HEK293 (cell line): Measurements from ENCODE around the gene NELL1.

Experiments used
- CTCF ChIA-PET: fragments of 350-600 bp; formaldehyde crosslinking; extraction: SDS; loops from one replicate; lab custom pipeline; 2021; ENCODE audit warnings: antibody characterized with exemption; lab: Yijun Ruan, JAX
- POLR2A ChIA-PET: fragments of 300-600 bp; formaldehyde crosslinking; extraction: SDS; loops from one replicate; lab custom pipeline; 2020; ENCODE audit warnings: antibody characterized with exemption, inconsistent platforms; lab: Yijun Ruan, JAX
- H3K27ac ChIP-seq: fragments of 200-500 bp; sonication (Bioruptor generic); 2 replicates; pipeline ENCODE4 v1.5.1; 2014; ENCODE audit warnings: low read depth, low read length, control low read depth, inconsistent platforms; ENCODE audit errors: extremely low read depth
- H3K36me3 ChIP-seq, 2 experiments: fragments of 200-500 bp in 1 of 2; sonication (Bioruptor generic) in 1 of 2; 1 replicate in 1 of 2; 2 replicates in 1 of 2; pipeline ENCODE4 v1.5.1; 2014 to 2017; ENCODE audit warnings: inconsistent platforms in 2 of 2, low read length in 2 of 2; ENCODE audit not compliant: control insufficient read depth in 2 of 2, insufficient read depth in 1 of 2
- H3K4me1 ChIP-seq: fragments of 200-500 bp; sonication (Bioruptor generic); 2 replicates; pipeline ENCODE4 v1.5.1; 2014; ENCODE audit warnings: mild to moderate bottlenecking, low read length, inconsistent platforms; ENCODE audit not compliant: control insufficient read depth, insufficient read depth
- H3K4me3 ChIP-seq: 2 replicates; pipeline ENCODE4 v1.5.1; 2011; ENCODE audit warnings: low read depth, mild to moderate bottlenecking, control low read depth, low read length, moderate library complexity
- H3K9me3 ChIP-seq: fragments of 200-500 bp; sonication (Bioruptor generic); 2 replicates; pipeline ENCODE4 v1.5.1; 2014; ENCODE audit warnings: low read depth, low read length, inconsistent platforms; ENCODE audit not compliant: control insufficient read depth, insufficient read depth
- GFI1B ChIP-seq: fragments of 450-650 bp; formaldehyde crosslinking; IDR thresholded peaks from 2 replicates; pipeline ENCODE4 v1.5.1; 2016; ENCODE audit warnings: missing biosample characterization, missing genetic modification characterization
- KLF16 ChIP-seq: fragments of 450-650 bp; formaldehyde crosslinking; IDR thresholded peaks from 2 replicates; pipeline ENCODE4 v1.5.1; 2017; ENCODE audit warnings: missing biosample characterization, missing genetic modification characterization
- KLF9 ChIP-seq: fragments of 450-650 bp; formaldehyde crosslinking; IDR thresholded peaks from 2 replicates; pipeline ENCODE4 v1.5.1; 2016; ENCODE audit warnings: missing biosample characterization, missing genetic modification characterization, low read depth
- PRDM1 ChIP-seq: fragments of 450-650 bp; formaldehyde crosslinking; IDR thresholded peaks from 2 replicates; pipeline ENCODE4; 2016; ENCODE audit warnings: missing biosample characterization, missing genetic modification characterization
- TRIM28 ChIP-seq: IDR thresholded peaks from 2 replicates; pipeline ENCODE4 v1.6.1; 2011; ENCODE audit warnings: low read length, control low read depth, borderline replicate concordance
- YY2 ChIP-seq: fragments of 450-650 bp; formaldehyde crosslinking; IDR thresholded peaks from 2 replicates; pipeline ENCODE4 v1.5.1; 2016; ENCODE audit warnings: missing biosample characterization, missing genetic modification characterization
- ZBTB7A ChIP-seq: fragments of 450-650 bp; formaldehyde crosslinking; IDR thresholded peaks from 2 replicates; pipeline ENCODE4 v1.5.1; 2016; ENCODE audit warnings: low read depth, missing biosample characterization, missing genetic modification characterization
- ZNF121 ChIP-seq: fragments of 450-650 bp; formaldehyde crosslinking; IDR thresholded peaks from 2 replicates; pipeline ENCODE4 v1.5.1; 2016; ENCODE audit warnings: missing biosample characterization, missing genetic modification characterization
- ZNF202 ChIP-seq: fragments of 450-650 bp; formaldehyde crosslinking; IDR thresholded peaks from 2 replicates; pipeline ENCODE4 v1.5.1; 2016; ENCODE audit warnings: missing biosample characterization, missing genetic modification characterization, borderline replicate concordance
- ZNF302 ChIP-seq: fragments of 450-650 bp; formaldehyde crosslinking; IDR thresholded peaks from 2 replicates; pipeline ENCODE4 v1.5.1; 2016; ENCODE audit warnings: missing biosample characterization, missing genetic modification characterization, low read depth
- ZNF548 ChIP-seq: fragments of 450-650 bp; formaldehyde crosslinking; IDR thresholded peaks from 2 replicates; pipeline ENCODE4 v1.5.1; 2016; ENCODE audit warnings: missing biosample characterization, missing genetic modification characterization
- ZNF555 ChIP-seq: fragments of 450-650 bp; formaldehyde crosslinking; conservative IDR thresholded peaks from 2 replicates; pipeline ENCODE4 v1.5.1; 2017; ENCODE audit warnings: missing biosample characterization, mild to moderate bottlenecking, missing genetic modification characterization, inconsistent platforms
- ZNF560 ChIP-seq: fragments of 450-650 bp; formaldehyde crosslinking; IDR thresholded peaks from 2 replicates; pipeline ENCODE4 v1.5.1; 2017; ENCODE audit warnings: missing biosample characterization, missing genetic modification characterization, borderline replicate concordance
- ZNF610 ChIP-seq: fragments of 450-650 bp; formaldehyde crosslinking; IDR thresholded peaks from 2 replicates; pipeline ENCODE4 v1.5.1; 2016; ENCODE audit warnings: missing biosample characterization, missing genetic modification characterization, borderline replicate concordance
- ZNF624 ChIP-seq: fragments of 450-650 bp; formaldehyde crosslinking; IDR thresholded peaks from 2 replicates; pipeline ENCODE4 v1.5.1; 2017; ENCODE audit warnings: missing biosample characterization, missing genetic modification characterization
- ZNF677 ChIP-seq: fragments of 450-650 bp; IDR thresholded peaks from 2 replicates; pipeline ENCODE4 v1.5.0; 2018; ENCODE audit warnings: missing biosample characterization, mild to moderate bottlenecking, missing genetic modification characterization, moderate library complexity
- ZNF776 ChIP-seq: fragments of 450-650 bp; formaldehyde crosslinking; IDR thresholded peaks from 2 replicates; pipeline ENCODE4 v1.5.0; 2017; ENCODE audit warnings: missing biosample characterization, missing genetic modification characterization, borderline replicate concordance
- ZNF830 ChIP-seq: fragments of 450-650 bp; IDR thresholded peaks from 2 replicates; pipeline ENCODE4 v1.5.0; 2018; ENCODE audit warnings: missing biosample characterization, missing genetic modification characterization, low read depth, mild to moderate bottlenecking, moderate library complexity
- ZNF843 ChIP-seq: fragments of 450-650 bp; formaldehyde crosslinking; IDR thresholded peaks from 2 replicates; pipeline ENCODE4 v1.5.1; 2016; ENCODE audit warnings: missing biosample characterization, missing genetic modification characterization
- TF ChIP-seq, protein P1 (sequence below): fragments of 450-650 bp; IDR thresholded peaks from 2 replicates; pipeline ENCODE4 v1.5.1; 2018; ENCODE audit warnings: missing biosample characterization, mild to moderate bottlenecking, missing genetic modification characterization
- TF ChIP-seq, protein P2 (sequence below): fragments of 450-650 bp; formaldehyde crosslinking; IDR thresholded peaks from 2 replicates; pipeline ENCODE4 v1.5.1; 2016; ENCODE audit warnings: missing biosample characterization, missing genetic modification characterization
- TF ChIP-seq, protein P3 (sequence below): fragments of 450-650 bp; formaldehyde crosslinking; IDR thresholded peaks from 2 replicates; pipeline ENCODE4 v1.5.1; 2016; ENCODE audit warnings: missing biosample characterization, missing genetic modification characterization
- TF ChIP-seq, protein P4 (sequence below): fragments of 450-650 bp; formaldehyde crosslinking; IDR thresholded peaks from 2 replicates; pipeline ENCODE4 v1.5.1; 2016; ENCODE audit warnings: missing biosample characterization, missing genetic modification characterization

NELL1 gene

DNA sequence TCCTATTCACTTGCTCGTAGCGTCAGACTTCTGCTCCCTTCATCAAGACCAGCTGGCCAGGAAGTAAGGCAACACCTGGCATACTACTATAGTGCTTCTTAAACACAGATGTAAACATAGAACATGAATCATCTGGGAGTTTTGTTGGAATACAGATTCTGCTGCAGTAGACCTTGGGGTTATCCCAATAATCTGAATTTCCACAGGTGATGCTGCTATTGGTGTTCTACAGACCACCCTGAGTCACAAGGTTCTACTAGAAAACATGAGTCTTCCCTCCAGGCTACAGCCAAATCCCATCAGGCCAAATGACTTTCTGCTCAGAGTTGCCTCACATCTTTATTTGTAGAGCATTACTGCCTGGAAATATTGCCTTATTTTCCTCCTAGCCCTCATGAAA lies 175.2 kb downstream of the NELL1 start:
- ChIA-PET CTCF (no interaction called here), POLR2A (no interaction called here)
- no peaks in the 10 kb centered on the region for H3K9me3 ChIP-seq
- H3K4me3 ChIP-seq: no peak overlapping the region
- no peaks in the 10 kb centered on the region for H3K36me3 ChIP-seq
- no peak overlapping the region for H3K27ac ChIP-seq
- no peak for TF ChIP-seq ZNF302 (tag by site-specific recombination)
- no peak for TF ChIP-seq ZNF610
- TF ChIP-seq ZNF560 (tag by site-specific recombination): no peak
- TF ChIP-seq GFI1B (tag by site-specific recombination): no peak
- TF ChIP-seq, protein P1, sequence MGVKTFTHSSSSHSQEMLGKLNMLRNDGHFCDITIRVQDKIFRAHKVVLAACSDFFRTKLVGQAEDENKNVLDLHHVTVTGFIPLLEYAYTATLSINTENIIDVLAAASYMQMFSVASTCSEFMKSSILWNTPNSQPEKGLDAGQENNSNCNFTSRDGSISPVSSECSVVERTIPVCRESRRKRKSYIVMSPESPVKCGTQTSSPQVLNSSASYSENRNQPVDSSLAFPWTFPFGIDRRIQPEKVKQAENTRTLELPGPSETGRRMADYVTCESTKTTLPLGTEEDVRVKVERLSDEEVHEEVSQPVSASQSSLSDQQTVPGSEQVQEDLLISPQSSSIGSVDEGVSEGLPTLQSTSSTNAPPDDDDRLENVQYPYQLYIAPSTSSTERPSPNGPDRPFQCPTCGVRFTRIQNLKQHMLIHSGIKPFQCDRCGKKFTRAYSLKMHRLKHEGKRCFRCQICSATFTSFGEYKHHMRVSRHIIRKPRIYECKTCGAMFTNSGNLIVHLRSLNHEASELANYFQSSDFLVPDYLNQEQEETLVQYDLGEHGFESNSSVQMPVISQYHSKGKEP (tag by site-specific recombination): no peak
- TF ChIP-seq ZBTB7A (tag by site-specific recombination): no peak
- TF ChIP-seq ZNF555 (tag by site-specific recombination): no peak
- no peak for TF ChIP-seq ZNF121 (tag by site-specific recombination)
- no peak for TF ChIP-seq ZNF843 (tag by site-specific recombination)
- TF ChIP-seq, protein P2, sequence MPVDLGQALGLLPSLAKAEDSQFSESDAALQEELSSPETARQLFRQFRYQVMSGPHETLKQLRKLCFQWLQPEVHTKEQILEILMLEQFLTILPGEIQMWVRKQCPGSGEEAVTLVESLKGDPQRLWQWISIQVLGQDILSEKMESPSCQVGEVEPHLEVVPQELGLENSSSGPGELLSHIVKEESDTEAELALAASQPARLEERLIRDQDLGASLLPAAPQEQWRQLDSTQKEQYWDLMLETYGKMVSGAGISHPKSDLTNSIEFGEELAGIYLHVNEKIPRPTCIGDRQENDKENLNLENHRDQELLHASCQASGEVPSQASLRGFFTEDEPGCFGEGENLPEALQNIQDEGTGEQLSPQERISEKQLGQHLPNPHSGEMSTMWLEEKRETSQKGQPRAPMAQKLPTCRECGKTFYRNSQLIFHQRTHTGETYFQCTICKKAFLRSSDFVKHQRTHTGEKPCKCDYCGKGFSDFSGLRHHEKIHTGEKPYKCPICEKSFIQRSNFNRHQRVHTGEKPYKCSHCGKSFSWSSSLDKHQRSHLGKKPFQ (tag by site-specific recombination): no peak
- no peaks in the 10 kb centered on the region for H3K4me1 ChIP-seq

DNA sequence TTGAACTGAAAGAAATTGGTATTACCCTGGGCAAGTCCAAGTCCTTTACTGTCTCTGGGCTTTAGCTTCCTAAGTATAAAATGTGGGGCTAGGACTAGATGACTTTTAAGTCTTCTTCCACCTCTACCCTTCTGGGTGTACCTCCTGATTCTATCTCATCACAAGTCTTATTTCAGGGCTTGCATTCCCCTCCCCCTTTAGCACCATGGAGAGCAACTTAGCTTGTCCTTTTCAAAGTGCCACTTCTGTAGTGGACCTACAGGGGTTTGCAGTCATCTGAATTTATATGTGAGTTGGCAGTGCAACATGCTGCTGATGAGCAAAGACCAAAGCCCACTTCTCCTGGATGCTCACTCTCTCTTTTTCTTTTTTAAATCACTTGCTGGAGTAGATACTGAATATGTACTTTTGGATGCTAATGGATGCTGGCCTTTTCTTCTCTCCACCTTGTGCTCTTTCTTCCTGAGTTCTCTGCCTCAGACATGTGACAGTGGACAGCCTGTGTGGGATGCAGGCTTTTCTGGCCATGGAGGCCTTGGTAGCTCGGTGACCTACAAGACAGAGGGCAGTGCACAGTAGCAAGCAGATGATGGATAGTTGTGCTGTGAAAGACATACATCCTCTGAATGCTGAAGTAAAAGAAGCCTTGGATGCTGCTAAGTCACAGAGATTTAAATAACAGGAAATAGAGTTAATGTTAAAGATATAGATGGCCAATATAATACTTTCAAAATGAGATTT lies 185.0 kb downstream of the NELL1 start:
- Histone ChIP-seq H3K36me3 (no peaks in the 10 kb centered on the region), H3K9me3 (no peaks in the 10 kb centered on the region), H3K27ac (no peak overlapping the region), H3K4me3 (no peak overlapping the region)
- POLR2A ChIA-PET: no interaction called here
- TF ChIP-seq, protein P3, sequence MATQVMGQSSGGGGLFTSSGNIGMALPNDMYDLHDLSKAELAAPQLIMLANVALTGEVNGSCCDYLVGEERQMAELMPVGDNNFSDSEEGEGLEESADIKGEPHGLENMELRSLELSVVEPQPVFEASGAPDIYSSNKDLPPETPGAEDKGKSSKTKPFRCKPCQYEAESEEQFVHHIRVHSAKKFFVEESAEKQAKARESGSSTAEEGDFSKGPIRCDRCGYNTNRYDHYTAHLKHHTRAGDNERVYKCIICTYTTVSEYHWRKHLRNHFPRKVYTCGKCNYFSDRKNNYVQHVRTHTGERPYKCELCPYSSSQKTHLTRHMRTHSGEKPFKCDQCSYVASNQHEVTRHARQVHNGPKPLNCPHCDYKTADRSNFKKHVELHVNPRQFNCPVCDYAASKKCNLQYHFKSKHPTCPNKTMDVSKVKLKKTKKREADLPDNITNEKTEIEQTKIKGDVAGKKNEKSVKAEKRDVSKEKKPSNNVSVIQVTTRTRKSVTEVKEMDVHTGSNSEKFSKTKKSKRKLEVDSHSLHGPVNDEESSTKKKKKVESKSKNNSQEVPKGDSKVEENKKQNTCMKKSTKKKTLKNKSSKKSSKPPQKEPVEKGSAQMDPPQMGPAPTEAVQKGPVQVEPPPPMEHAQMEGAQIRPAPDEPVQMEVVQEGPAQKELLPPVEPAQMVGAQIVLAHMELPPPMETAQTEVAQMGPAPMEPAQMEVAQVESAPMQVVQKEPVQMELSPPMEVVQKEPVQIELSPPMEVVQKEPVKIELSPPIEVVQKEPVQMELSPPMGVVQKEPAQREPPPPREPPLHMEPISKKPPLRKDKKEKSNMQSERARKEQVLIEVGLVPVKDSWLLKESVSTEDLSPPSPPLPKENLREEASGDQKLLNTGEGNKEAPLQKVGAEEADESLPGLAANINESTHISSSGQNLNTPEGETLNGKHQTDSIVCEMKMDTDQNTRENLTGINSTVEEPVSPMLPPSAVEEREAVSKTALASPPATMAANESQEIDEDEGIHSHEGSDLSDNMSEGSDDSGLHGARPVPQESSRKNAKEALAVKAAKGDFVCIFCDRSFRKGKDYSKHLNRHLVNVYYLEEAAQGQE: peak; percentile 85
- no peak for TF ChIP-seq ZNF830 (tag by site-specific recombination)
- TF ChIP-seq, all 188 proteins: peak for 1
- CTCF ChIA-PET: no interaction called here
- H3K4me1 ChIP-seq: no peaks in the 10 kb centered on the region

DNA sequence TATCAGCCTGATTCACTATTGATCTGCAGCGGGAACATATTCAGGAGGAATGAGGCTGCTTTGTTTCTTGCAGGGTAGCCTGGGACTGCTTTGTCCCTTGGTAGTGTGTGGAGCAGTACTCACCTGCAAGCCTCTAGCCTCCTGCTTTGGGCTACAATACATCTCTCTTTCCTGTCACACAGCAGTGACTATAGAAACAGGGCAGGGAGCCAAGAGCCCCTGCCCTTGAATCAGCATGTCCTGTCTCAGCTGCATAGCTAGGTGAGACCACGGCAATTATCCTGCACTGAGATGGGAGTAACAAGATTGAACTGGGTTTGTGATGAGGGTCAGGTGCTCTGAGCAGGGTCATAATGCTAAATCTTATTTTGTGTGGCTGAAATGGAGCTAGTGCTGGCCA lies 191.9 kb downstream of the NELL1 start:
- POLR2A ChIA-PET: no interaction called here
- CTCF ChIA-PET: no interaction called here
- no peak for TF ChIP-seq ZNF202
- TF ChIP-seq ZNF624 (tag by site-specific recombination): no peak
- TF ChIP-seq, protein P4, sequence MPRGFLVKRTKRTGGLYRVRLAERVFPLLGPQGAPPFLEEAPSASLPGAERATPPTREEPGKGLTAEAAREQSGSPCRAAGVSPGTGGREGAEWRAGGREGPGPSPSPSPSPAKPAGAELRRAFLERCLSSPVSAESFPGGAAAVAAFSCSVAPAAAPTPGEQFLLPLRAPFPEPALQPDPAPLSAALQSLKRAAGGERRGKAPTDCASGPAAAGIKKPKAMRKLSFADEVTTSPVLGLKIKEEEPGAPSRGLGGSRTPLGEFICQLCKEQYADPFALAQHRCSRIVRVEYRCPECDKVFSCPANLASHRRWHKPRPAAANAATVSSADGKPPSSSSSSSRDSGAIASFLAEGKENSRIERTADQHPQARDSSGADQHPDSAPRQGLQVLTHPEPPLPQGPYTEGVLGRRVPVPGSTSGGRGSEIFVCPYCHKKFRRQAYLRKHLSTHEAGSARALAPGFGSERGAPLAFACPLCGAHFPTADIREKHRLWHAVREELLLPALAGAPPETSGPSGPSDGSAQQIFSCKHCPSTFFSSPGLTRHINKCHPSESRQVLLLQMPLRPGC (tag by site-specific recombination): no peak
- TF ChIP-seq ZNF677: no peak
- TF ChIP-seq TRIM28: no peak
- TF ChIP-seq ZNF548 (tag by site-specific recombination): no peak
- TF ChIP-seq ZNF560 (tag by site-specific recombination): no peak
- no peak for TF ChIP-seq PRDM1 (tag by site-specific recombination)
- no peak for TF ChIP-seq ZNF776
- TF ChIP-seq KLF16 (tag by site-specific recombination): no peak
- TF ChIP-seq KLF9 (tag by site-specific recombination): no peak
- no peak for TF ChIP-seq YY2

More for the DNA sequence above, 191.9 kb downstream of the NELL1 start:
- H3K27ac ChIP-seq: no peak overlapping the region
- no peaks in the 10 kb centered on the region for H3K36me3 ChIP-seq
- no peaks in the 10 kb centered on the region for H3K9me3 ChIP-seq
- H3K4me1 ChIP-seq: no peaks in the 10 kb centered on the region
- no peak overlapping the region for H3K4me3 ChIP-seq
